Measurements from ENCODE around the gene RAB7A. TPM values are rescaled to one million over a fixed set of nuclear protein-coding genes. Genes with fewer than 3 reads are reported as not detected.
"Not testable (repeated sequence)": the region's sequence is repeated elsewhere in the genome, so short reads cannot be mapped to it uniquely, and the experiment has no call there.

RAB7A gene
- total RNA-seq, 1 donor from 2014 or later = 43.7 TPM

DNA sequence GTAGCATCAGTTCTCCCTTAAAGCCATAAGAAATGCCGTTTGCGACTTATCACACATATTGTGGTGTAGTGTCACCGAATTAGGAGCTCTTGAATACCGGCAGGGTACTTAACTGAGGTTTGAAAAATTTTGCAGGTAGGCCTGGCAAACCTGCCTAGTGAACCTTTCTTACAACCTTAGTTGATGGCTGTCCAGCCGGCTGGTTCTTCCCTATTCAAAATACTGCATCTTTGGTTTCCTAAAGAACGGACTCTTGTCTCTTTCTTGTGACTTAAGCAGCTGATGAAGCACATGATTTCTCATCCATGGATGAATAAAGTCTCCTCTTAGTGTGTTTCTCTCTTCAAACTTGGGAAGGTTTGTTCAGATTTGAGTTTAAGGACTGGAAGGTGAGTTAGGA is 1.5 kb downstream of the RAB7A start:
- H3K27me3 ChIP-seq (ENCODE audit: control insufficient read depth, insufficient read depth, low read length) = no peaks in the 10 kb centered on the region
- DNase-seq (ENCODE audit: low read depth) (peak; percentile 27), FAIRE-seq (no peak)
- H3K36me3 ChIP-seq (ENCODE audit: control insufficient read depth, insufficient read depth, low read length) = peaks cover 2% of the 10 kb centered on the region
- H3K4me3 ChIP-seq (ENCODE audit: low read depth, low read length) = peak overlapping the region; percentile 99
- TF ChIP-seq CTCF (IDR thresholded peaks at IDR 0.05; ENCODE audit: insufficient read depth, low read length, severe bottlenecking) = no peak

DNA sequence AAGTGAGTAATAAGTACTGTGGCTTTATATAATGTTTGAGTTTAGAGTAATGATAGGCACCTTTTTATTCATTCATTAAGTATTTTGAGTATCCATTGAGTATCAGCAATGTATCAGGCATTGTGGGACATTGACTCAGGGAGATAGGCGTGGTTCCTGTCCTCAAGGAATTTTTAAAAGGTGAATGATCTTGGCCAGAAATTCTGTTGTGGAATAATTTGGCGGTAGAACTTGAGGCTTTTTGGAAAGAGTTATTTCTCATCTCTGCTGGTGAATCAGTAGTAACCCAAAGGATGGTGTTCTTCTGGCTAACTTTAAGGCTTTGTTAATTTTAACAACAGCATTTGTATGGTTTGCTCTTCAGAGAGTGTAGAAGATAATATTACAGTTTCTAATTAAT is 2.0 kb downstream of the RAB7A start:
- DNase-seq (ENCODE audit: low read depth) (peak; percentile 61), FAIRE-seq (no peak)
- Histone ChIP-seq H3K4me3 (ENCODE audit: low read depth, low read length) (peak overlapping the region; percentile 99), H3K27me3 (ENCODE audit: control insufficient read depth, insufficient read depth, low read length) (no peaks in the 10 kb centered on the region), H3K36me3 (ENCODE audit: control insufficient read depth, insufficient read depth, low read length) (peaks cover 2% of the 10 kb centered on the region)
- TF ChIP-seq CTCF (IDR thresholded peaks at IDR 0.05; ENCODE audit: insufficient read depth, low read length, severe bottlenecking) = no peak

GRCh38 chr3:128728521-128728920 is 2.5 kb downstream of the RAB7A start:
- not testable (repeated sequence) for H3K4me3 ChIP-seq (ENCODE audit: low read depth, low read length); FAIRE-seq; H3K27me3 ChIP-seq (ENCODE audit: control insufficient read depth, insufficient read depth, low read length); DNase-seq (ENCODE audit: low read depth); H3K36me3 ChIP-seq (ENCODE audit: control insufficient read depth, insufficient read depth, low read length)

- Histone ChIP-seq H3K4me3 (ENCODE audit: low read depth, low read length) (no peak overlapping the region), H3K36me3 (ENCODE audit: control insufficient read depth, insufficient read depth, low read length) (peaks cover 2% of the 10 kb centered on the region), H3K27me3 (ENCODE audit: control insufficient read depth, insufficient read depth, low read length) (no peaks in the 10 kb centered on the region)
- FAIRE-seq (no peak), DNase-seq (ENCODE audit: low read depth) (no peak)
- no peak for TF ChIP-seq CTCF (IDR thresholded peaks at IDR 0.05; ENCODE audit: insufficient read depth, low read length, severe bottlenecking)
These were observed 4.5 kb downstream of the RAB7A start for GRCh38 chr3:128730471-128730870.

- FAIRE-seq = no peak
- DNase-seq (ENCODE audit: low read depth) = no peak
These were observed 8.7 kb downstream of the RAB7A start for GRCh38 chr3:128734523-128735189.

DNA sequence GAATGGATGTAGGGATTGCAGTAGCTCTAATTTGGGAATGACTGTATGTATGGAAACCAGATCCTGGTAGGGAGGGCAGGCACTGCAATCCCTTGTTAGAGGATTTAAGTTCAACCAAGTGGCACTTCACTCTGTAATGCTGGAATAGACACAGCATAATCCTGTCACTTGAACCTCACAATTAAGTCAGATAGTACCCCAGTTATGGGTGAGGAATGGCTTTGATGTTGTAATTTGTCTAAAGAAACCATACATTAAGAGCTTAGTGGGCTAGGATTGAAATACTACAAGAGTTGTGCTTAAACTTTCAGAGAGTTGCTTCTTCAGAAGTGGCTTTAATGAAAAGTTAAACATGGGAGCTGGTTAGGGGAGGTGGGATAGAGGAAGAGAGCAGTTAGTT is 9.3 kb downstream of the RAB7A start:
- no peak for TF ChIP-seq CTCF (IDR thresholded peaks at IDR 0.05; ENCODE audit: insufficient read depth, low read length, severe bottlenecking)
- Histone ChIP-seq H3K36me3 (ENCODE audit: control insufficient read depth, insufficient read depth, low read length) (peaks cover 2% of the 10 kb centered on the region), H3K27me3 (ENCODE audit: control insufficient read depth, insufficient read depth, low read length) (no peaks in the 10 kb centered on the region), H3K4me3 (ENCODE audit: low read depth, low read length) (no peak overlapping the region)
- no peak for FAIRE-seq
- no peak for DNase-seq (ENCODE audit: low read depth)

More at GRCh38 chr3:128734523-128735189, 8.7 kb downstream of the RAB7A start:
- TF ChIP-seq CTCF (IDR thresholded peaks at IDR 0.05; ENCODE audit: insufficient read depth, low read length, severe bottlenecking) = no peak
- Histone ChIP-seq H3K4me3 (ENCODE audit: low read depth, low read length) (no peak overlapping the region), H3K27me3 (ENCODE audit: control insufficient read depth, insufficient read depth, low read length) (no peaks in the 10 kb centered on the region), H3K36me3 (ENCODE audit: control insufficient read depth, insufficient read depth, low read length) (peaks cover 2% of the 10 kb centered on the region)

All from bronchial epithelial cell (primary cell).